Measurements from ENCODE around the gene LSM2. TPM values are rescaled to one million over a fixed set of nuclear protein-coding genes. Genes with fewer than 3 reads are reported as not detected.

The LSM2 gene
- total and polyA plus RNA-seq, 9 of the 15 experiments (the other 6 are each of a cell fraction or from before 2014, with no cell fraction given): 154 to 407 (median 223) TPM

DNA sequence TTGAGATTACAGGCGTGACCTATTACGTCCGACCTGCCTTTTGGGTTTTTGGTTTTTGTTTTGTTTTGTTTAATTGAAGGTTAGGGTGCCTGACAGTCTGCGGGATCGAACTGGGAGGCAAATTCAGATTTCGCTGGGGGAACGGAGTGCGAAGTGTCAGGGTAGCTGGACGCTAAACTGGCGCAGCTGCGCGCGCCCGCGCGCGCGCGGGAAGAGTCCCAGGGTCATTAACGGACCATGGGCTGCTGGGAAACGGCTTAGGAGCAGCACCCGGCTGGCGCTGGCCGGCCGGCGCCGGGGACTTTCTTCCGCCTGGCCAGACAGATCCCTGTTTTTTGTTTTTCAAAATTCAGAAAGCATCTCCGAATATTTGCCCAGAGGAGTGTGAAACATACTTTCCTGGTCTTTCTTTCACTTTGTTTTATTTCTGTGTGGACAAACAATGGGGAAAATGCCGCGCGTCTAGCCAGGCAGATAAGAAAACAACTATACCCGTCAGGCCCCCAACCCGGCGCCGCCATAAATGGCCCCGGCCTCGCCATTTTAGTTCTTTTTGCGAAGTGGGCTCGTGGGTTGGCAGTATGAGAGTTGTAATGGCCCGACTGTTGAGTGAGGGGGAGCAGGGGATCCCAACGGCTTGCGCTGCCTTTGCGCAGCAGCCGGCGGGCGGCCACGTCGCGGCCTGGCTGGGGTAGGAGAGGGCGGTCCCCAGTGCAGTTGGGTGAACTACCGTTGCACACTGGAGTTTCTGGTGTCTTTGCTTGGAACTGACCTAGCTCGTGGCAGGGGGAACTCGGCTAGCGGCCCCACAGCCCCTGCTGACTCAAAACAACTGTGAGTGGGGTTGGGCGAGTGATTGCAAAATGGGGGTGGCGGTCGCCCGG, 27.8 kb upstream of the LSM2 start (continued):
- TF ChIP-seq, protein P1, sequence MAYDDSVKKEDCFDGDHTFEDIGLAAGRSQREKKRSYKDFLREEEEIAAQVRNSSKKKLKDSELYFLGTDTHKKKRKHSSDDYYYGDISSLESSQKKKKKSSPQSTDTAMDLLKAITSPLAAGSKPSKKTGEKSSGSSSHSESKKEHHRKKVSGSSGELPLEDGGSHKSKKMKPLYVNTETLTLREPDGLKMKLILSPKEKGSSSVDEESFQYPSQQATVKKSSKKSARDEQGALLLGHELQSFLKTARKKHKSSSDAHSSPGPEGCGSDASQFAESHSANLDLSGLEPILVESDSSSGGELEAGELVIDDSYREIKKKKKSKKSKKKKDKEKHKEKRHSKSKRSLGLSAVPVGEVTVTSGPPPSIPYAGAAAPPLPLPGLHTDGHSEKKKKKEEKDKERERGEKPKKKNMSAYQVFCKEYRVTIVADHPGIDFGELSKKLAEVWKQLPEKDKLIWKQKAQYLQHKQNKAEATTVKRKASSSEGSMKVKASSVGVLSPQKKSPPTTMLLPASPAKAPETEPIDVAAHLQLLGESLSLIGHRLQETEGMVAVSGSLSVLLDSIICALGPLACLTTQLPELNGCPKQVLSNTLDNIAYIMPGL (CRISPR knock-in tag; IDR thresholded peaks at IDR 0.05): peak; percentile 96
- TF ChIP-seq MYNN (IDR thresholded peaks at IDR 0.05): peak; percentile 43
- TF ChIP-seq MYNN (CRISPR knock-in tag; IDR thresholded peaks at IDR 0.05): no peak
- TF ChIP-seq IFI16 (CRISPR knock-in tag; IDR thresholded peaks at IDR 0.05): peak; percentile 65; the same call in 1 of the 2 replicates
- peak; percentile 89 for TF ChIP-seq HDAC2 (IDR thresholded peaks at IDR 0.05)
- TF ChIP-seq MYC (IDR thresholded peaks at IDR 0.05; ENCODE audit: low read depth, low read length): peak; percentile 94
- peak; percentile 96 for TF ChIP-seq MYC (CRISPR knock-in tag; IDR thresholded peaks at IDR 0.05; ENCODE audit: borderline replicate concordance, low read depth)
- TF ChIP-seq SRSF1 (IDR thresholded peaks at IDR 0.05; ENCODE audit: low read depth, low read length): peak; percentile 90; the same call in 1 of the 2 replicates
- TF ChIP-seq NR3C1 (CRISPR knock-in tag; IDR thresholded peaks at IDR 0.05): no peak
- TF ChIP-seq, protein P2, sequence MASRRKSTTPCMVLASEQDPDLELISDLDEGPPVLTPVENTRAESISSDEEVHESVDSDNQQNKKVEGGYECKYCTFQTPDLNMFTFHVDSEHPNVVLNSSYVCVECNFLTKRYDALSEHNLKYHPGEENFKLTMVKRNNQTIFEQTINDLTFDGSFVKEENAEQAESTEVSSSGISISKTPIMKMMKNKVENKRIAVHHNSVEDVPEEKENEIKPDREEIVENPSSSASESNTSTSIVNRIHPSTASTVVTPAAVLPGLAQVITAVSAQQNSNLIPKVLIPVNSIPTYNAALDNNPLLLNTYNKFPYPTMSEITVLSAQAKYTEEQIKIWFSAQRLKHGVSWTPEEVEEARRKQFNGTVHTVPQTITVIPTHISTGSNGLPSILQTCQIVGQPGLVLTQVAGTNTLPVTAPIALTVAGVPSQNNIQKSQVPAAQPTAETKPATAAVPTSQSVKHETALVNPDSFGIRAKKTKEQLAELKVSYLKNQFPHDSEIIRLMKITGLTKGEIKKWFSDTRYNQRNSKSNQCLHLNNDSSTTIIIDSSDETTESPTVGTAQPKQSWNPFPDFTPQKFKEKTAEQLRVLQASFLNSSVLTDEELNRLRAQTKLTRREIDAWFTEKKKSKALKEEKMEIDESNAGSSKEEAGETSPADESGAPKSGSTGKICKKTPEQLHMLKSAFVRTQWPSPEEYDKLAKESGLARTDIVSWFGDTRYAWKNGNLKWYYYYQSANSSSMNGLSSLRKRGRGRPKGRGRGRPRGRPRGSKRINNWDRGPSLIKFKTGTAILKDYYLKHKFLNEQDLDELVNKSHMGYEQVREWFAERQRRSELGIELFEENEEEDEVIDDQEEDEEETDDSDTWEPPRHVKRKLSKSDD (conservative IDR thresholded peaks at IDR 0.05; ENCODE audit: low read length): peak; percentile 86; the same call in 1 of the 2 replicates
- TF ChIP-seq TCF7 (IDR thresholded peaks at IDR 0.05; ENCODE audit: borderline replicate concordance): no peak
- TF ChIP-seq KDM4B (IDR thresholded peaks at IDR 0.05; ENCODE audit: borderline replicate concordance in 2 of 2, low read depth in 1 of 2): peak in 1 of 2 experiments; percentile 85; a peak in 2 of 4 replicates
- TF ChIP-seq ZNF165 (CRISPR knock-in tag; IDR thresholded peaks at IDR 0.05; ENCODE audit: borderline replicate concordance): peak; percentile 80; the same call in 1 of the 2 replicates
- peak; percentile 94 for TF ChIP-seq TAF15 (IDR thresholded peaks at IDR 0.05; ENCODE audit: low read depth, low read length)
- peak; percentile 65 for TF ChIP-seq ARID2 (IDR thresholded peaks at IDR 0.05)
- TF ChIP-seq ZFPM2 (CRISPR knock-in tag; IDR thresholded peaks at IDR 0.05): no peak; the same call in 1 of the 2 replicates
- TF ChIP-seq GATA2 (CRISPR knock-in tag; IDR thresholded peaks at IDR 0.05): 0 out of 2 replicates have a peak, but pooled peaks have one; percentile 22
- no peak for TF ChIP-seq RFX1 (IDR thresholded peaks at IDR 0.05)
- TF ChIP-seq, protein P3, sequence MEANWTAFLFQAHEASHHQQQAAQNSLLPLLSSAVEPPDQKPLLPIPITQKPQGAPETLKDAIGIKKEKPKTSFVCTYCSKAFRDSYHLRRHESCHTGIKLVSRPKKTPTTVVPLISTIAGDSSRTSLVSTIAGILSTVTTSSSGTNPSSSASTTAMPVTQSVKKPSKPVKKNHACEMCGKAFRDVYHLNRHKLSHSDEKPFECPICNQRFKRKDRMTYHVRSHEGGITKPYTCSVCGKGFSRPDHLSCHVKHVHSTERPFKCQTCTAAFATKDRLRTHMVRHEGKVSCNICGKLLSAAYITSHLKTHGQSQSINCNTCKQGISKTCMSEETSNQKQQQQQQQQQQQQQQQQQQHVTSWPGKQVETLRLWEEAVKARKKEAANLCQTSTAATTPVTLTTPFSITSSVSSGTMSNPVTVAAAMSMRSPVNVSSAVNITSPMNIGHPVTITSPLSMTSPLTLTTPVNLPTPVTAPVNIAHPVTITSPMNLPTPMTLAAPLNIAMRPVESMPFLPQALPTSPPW (CRISPR knock-in tag; IDR thresholded peaks at IDR 0.05): no peak
- TF ChIP-seq CCAR2 (IDR thresholded peaks at IDR 0.05; ENCODE audit: low read depth, low read length): no peak
- no peak for TF ChIP-seq RB1 (IDR thresholded peaks at IDR 0.05; ENCODE audit: low read depth)
- TF ChIP-seq SMARCA5 (IDR thresholded peaks at IDR 0.05): peak; percentile 40; the same call in 1 of the 2 replicates
- peak; percentile 65 for TF ChIP-seq ZNF79 (CRISPR knock-in tag; IDR thresholded peaks at IDR 0.05; ENCODE audit: low read depth)
- peak; percentile 77 for TF ChIP-seq CC2D1A (IDR thresholded peaks at IDR 0.05)
- peak; percentile 91 for TF ChIP-seq ZFX (CRISPR knock-in tag; IDR thresholded peaks at IDR 0.05)
